HTR-8/SVneo (cell line): ENCODE data around the gene MAPK11.
A peak's percentile ranks its signal among the peaks of the same experiment; 100 is the strongest.

ENCODE experiments used
- DNase-seq: peaks from one replicate; pipeline ENCODE4 v3.0.0; 2011; ENCODE audit warnings: low spot score, mixed read lengths; ENCODE audit not compliant: insufficient read length
- FAIRE-seq: peaks from 2 replicates; lab custom pipeline; 2011; peaks lifted over from hg19 to GRCh38; lab: Jason Lieb, UNC

The MAPK11 gene

DNA sequence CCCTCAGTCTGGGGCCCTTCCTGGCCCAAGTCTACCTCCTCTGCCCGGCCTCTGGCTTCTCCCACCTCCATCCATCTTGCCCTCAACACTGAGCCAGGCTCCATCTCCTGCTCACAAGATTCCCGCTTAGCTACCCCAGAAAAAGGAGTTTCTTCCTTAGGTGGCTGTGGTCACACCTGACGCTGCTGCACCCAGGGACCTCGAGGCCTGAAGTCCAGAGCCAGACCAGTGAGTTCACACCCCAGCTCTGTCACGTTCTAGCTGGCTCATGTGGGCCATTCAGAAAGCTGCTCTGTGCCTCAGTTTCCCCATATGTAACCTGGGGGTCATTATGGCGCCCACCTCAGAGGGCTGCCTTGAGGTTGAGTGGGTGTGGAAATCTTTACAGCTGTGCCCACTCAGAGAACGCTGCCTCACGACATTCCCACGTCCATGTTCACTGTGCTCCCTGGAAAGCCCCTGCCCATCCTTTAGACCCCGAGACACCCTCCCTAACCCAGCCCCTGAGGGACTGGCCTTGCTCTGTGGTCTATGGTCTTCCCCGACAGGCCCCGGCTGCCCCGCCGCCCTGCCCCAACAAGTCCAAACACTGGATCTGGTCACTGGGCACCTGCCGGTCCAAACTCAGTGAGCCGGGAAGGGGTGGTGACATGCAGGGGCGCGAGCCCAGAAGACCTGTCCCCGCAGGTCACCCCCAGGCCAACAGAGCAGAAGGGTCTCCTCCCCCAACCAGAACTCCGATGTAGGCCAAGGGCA, 27.5 kb upstream of the MAPK11 start:
- DNase-seq: no peak
- no peak for FAIRE-seq

DNA sequence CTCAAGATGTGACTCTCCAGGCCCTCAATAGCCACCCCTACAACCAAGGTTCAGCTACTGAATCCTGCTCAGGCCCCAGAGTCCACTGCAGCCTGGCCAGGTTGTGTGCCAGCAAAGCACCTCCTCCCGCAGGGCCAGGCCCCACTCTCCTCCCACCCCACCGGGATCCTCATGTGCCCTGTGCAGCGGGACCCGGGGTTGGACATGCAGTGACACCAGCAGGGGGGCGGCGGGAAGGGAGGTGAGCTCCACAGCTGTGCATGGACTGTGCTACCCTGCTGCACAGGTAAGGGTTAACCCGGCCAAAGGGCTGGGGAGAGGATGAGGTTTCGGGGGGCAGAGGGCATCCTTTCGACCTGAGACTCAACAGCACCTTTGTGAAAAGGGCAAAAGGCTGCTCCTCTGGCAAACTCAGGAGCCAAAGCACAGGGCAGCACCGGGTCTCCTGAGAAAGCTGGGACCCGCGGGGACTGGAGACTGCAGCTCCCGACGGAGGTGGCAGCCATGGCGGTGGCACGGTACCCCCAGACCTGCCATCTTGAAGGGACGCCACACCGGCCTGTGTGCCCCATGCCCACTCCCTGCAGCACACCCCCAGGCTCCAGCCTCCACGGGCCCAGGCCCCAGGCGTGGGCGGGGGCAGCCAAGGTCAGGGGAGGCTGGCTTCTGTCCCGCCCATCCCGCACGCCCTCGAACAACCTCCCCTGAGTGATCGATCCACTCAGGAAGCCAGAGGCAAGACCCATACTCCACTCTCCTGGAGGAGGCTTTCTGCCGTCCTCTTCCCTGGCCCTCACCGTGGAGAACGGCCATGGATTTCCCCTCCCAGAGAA, 26.7 kb upstream of the MAPK11 start:
- FAIRE-seq: no peak
- DNase-seq: no peak

- DNase-seq (no peak), FAIRE-seq (no peak)
Measured at GRCh38 chr22:50294319-50294656, 24.1 kb upstream of the MAPK11 start.

GRCh38 chr22:50293441-50294318, 23.5 kb upstream of the MAPK11 start:
- FAIRE-seq (peak; percentile 96), DNase-seq (peak; percentile 79)

DNA sequence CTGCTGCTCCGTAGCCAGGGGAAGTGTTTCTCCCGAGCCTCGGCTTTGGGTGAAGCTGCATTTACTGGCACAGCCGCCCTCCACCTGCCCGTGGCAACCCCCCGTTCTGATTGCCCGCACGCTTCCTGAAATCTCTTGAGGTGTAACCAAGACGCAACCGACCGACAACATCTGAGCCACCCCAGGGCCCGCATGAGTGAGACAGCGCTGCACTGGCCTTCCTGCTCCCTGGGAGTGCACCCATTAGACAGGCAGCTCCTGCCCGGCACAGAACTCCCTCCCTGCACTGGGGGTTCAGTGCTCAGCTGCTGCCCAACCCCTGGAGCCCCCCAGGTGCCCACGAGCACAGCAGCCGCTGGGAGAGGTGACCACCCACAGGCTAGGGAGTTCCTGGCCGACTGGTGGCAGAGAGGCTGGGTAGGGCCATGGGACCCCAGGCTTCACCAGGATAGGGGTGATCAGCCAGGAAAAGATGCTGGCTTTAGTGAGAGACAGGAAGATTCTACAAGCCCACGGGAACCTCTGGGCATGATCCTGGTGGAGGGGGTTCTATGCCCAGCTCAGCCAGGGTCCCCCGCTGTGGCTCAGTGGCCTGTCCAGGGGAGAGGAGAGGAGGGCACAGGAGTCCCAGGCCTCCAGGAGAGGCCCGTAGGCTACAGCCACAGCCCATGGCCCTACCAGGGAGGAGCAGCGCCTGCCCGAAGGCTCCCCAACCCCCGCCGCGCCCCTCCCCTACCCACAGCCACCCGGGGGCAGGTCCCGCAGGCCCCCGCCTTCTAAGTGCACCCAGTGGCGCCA, 22.7 kb upstream of the MAPK11 start:
- DNase-seq (no peak), FAIRE-seq (no peak)

DNA sequence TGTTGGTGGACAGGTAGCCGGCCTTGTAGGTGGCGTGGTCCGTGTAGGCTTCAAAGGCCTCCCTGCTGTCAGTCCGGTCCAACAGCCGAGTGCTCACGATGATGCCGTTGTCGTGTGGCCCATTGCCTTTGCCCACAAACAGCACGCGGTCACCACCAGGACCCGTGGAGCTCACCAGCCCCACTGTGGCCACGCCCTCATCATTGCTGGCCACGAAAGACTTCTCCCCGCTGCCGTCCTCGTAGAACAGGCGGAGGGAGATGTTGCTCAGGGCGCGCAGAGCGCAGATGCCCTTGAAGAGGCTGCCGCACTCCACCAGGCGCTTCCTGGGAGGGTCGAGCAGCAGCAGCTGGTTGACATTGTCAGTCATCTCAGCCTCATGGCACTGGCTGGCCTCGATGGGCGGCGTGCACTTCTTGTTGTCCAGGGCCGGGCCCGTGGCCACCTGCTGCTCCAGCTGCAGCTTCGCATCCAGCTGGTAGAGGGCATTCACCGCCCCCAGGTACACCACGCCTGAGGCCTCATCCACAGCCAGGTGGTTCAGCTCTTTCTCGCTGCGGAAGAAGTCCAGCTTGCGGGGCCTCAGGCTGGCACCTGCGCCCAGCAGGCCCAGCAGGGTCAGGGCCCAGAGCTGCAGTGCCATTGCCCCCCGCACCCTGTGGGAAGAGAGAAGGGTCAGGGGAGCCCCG, 19.9 kb upstream of the MAPK11 start:
- DNase-seq (no peak), FAIRE-seq (no peak)

DNA sequence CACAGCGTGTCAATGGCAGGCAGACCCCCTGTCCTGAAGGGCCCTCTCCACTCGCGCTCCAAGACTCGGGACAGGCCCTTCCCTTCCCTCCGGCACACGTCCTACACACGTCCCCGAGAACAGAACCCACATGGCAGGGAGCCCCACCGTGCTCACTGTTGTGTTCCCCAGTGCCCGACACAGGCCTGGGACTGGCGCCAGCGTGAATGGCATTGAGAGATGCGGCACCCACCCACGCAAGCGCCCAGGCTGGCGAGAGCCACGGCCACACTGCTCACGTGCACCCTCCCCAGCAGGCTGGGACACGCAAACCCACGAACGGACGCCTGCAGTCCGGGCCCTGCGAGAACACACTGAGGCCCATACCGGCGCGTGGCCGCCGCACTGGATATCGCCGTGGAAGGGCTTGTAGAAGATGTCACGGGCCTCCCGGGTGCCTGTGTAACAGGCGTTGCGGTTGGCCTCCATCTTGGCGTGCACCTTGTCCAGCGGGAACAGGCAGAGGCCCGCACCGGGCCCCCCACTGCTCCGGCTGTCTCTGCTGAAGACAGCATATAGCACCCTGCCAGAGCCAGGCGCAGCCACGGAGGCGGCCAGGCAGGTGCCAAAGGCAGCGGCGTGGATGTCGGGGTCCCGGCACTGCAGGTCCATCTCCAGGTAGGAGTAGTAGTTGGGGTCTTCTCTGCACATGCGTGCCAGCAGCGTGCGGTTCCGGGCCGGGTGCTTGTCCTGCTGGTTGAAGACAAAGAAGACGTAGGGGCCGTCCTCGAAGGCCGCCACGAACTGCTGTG, 19.2 kb upstream of the MAPK11 start:
- DNase-seq (no peak), FAIRE-seq (no peak)

DNA sequence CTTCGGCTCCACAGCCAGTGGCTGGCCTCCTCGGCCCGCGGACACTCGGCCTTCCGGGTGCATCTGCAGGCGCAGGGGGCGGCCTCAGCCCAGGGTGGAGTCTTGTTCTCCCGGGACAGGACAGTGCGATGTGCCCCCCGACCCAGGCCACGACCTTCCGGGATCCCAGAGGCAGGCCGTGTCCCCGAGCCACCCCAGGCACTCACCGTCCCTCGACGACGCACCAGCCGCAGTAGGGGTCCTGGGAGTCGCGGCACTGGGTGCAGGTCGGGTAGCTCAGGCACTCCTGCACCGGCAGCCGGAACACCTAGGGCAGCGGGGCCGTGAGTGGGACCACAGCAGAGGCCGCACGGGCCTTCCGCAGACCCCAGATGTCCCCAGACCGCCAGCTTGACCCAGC, 17.6 kb upstream of the MAPK11 start:
- no peak for FAIRE-seq

GRCh38 chr22:50286701-50287318, 16.6 kb upstream of the MAPK11 start:
- no peak for FAIRE-seq
- DNase-seq: no peak

More for the DNA sequence above, 17.6 kb upstream of the MAPK11 start:
- no peak for DNase-seq

GRCh38 chr22:50286275-50286674, 16.1 kb upstream of the MAPK11 start:
- no peak for FAIRE-seq

DNA sequence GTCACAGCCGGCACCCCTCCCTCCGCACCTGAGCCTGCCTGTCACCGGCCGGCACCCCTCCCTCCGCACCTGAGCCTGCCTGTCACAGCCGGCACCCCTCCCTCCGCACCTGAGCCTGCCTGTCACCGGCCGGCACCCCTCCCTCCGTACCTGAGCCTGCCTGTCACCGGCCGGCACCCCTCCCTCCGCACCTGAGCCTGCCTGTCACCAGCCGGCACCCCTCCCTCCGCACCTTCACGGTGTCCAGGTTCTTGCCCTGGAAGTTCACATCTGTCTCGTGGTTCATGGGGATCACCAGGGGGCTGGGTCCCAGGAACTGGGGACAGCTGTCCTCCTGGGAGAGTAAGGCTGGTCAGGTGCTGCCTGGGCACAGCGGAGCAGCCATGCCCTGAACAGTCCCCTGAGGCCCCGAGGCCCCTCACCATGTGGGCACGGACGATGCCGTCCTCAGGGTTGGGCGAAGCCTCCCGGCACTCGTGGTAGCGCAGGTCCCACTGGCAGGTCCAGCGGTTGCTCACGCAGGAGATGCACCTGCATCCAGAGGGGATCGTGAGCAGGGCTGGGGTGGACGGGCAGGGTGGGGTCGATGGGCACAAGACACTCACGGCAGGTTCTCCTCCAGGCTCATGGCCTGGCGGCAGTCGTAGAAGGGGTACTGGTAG, 15.5 kb upstream of the MAPK11 start:
- DNase-seq (no peak), FAIRE-seq (no peak)

More at GRCh38 chr22:50286275-50286674, 16.1 kb upstream of the MAPK11 start:
- no peak for DNase-seq

DNA sequence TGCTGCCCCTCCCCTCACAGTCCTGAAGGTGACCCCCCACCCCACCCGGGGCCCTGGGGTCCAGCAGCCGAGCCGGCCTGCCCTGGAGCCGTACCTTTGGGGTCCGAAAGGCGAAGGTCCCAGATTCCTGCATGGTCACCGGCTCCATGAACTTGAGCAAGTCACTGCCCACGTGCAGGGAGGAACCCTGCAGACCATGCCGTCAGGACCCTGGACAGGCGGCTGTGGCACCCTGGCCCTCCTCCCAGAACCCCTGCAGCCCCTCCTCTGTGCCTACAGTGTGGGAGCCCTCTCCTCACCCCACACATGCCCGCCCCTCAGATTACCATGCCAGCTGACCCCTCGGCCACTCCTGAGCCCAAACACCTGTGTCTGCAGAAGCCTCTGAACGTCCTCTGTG, 14.3 kb upstream of the MAPK11 start:
- no peak for DNase-seq
- no peak for FAIRE-seq

GRCh38 chr22:50283821-50284220, 13.6 kb upstream of the MAPK11 start:
- FAIRE-seq: no peak
- DNase-seq: no peak

- peak; percentile 84 for DNase-seq
- FAIRE-seq: peak; percentile 89
Measured at GRCh38 chr22:50282361-50283155, 12.4 kb upstream of the MAPK11 start.

GRCh38 chr22:50281957-50282356, 11.8 kb upstream of the MAPK11 start:
- DNase-seq (no peak), FAIRE-seq (no peak)

DNA sequence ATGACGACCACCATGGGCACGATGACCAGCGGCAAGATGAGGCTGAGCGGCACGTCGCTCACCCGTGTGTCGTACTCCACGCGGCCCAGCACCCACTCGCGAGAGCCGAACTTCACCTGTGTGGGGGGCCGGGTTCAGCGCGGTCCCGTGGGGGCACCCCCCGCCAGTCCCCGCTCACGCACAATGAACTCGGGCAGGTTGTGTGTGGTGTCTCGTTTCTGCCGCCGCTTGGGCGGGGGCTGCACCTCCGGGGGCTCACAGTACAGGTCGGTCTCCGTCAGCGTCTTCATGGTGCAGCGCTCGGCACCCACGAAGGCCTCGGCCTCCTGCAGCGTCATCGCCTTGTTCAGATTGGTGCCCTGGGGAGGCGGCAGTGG, 11.2 kb upstream of the MAPK11 start:
- DNase-seq (no peak), FAIRE-seq (no peak)
